K562 (cell line): ENCODE data around the gene ANK2. TPM values are rescaled to one million over a fixed set of nuclear protein-coding genes. Genes with fewer than 3 reads are reported as not detected.

Source experiments
- ATAC-seq: fragments of 200-7000 bp; cut with Tn5 transposase; 3 replicates; pipeline ENCODE4 v1.9.1; 2020; ENCODE audit warnings: moderate library complexity
- BruUV-seq: library from RNA; stranded (reverse); fragments of 400-500 nt; replicated peaks from 2 replicates; lab custom pipeline; 2021; lab: Mats Ljungman, UMichigan
- CTCF ChIA-PET: fragments of 300-600 bp; formaldehyde crosslinking; extraction: SDS; loops from one replicate; lab custom pipeline; 2021; ENCODE audit warnings: low intra/inter-chr PET ratio; lab: Yijun Ruan, JAX
- POLR2A ChIA-PET: fragments of 300-600, 350-650 bp; sonication (Branson Sonifier 250); formaldehyde crosslinking; extraction: SDS; loops from one replicate; lab custom pipeline; 2021; ENCODE audit warnings: antibody characterized with exemption, inconsistent platforms; lab: Yijun Ruan, JAX
- DNase-seq, 4 experiments: peaks; one replicate each; pipeline versions ENCODE4 v3.0.0 to v3.0.0-alpha.2; 2011 to 2018; ENCODE audit warnings: low spot score in 3 of 4, mixed read lengths in 3 of 4; ENCODE audit errors: extremely low read depth in 1 of 4
- FAIRE-seq: peaks from 2 replicates; lab custom pipeline; 2011; peaks lifted over from hg19 to GRCh38; lab: Jason Lieb, UNC
- H2AFZ ChIP-seq: 2 replicates; pipeline ENCODE4 v1.6.0; 2011; ENCODE audit warnings: low read depth, low read length, control low read depth, inconsistent platforms
- H3K27ac ChIP-seq: fragments of 200-600 bp; 3 replicates; pipeline ENCODE4 v1.8.0; 2011; ENCODE audit warnings: low read depth, mild to moderate bottlenecking, control low read depth, inconsistent platforms, low read length, moderate library complexity, mixed read lengths; ENCODE audit errors: extremely low read depth
- H3K27me3 ChIP-seq, 2 experiments: fragments of 300-600 bp in 1 of 2; 2 replicates in 1 of 2; 3 replicates in 1 of 2; pipeline versions ENCODE4 v1.6.0 to v1.8.0; 2011; ENCODE audit warnings: inconsistent platforms in 2 of 2, low read length in 2 of 2, mild to moderate bottlenecking in 1 of 2, mixed read lengths in 1 of 2, moderate library complexity in 1 of 2; ENCODE audit not compliant: control insufficient read depth in 2 of 2, insufficient read depth in 2 of 2
- H3K36me3 ChIP-seq: fragments of 300-600 bp; 3 replicates; pipeline ENCODE4 v1.8.0; 2011; ENCODE audit warnings: mild to moderate bottlenecking, low read length, inconsistent platforms; ENCODE audit not compliant: control insufficient read depth, insufficient read depth
- H3K4me1 ChIP-seq, 2 experiments: fragments of 200-600 bp in 1 of 2; replicated peaks in 1 of 2; 2 replicates in 1 of 2; 3 replicates in 1 of 2; pipeline versions ENCODE4 v1.5.1 to v1.8.0; 2011; ENCODE audit warnings: inconsistent platforms in 2 of 2, low read length in 2 of 2, mild to moderate bottlenecking in 1 of 2, mixed read lengths in 1 of 2, moderate library complexity in 1 of 2; ENCODE audit not compliant: control insufficient read depth in 2 of 2, insufficient read depth in 2 of 2
- H3K4me2 ChIP-seq: 2 replicates; pipeline ENCODE4 v1.6.1; 2011; ENCODE audit warnings: low read length, control low read depth, inconsistent platforms, mixed read lengths; ENCODE audit not compliant: insufficient read depth
- H3K4me3 ChIP-seq: fragments of 200-600 bp; sonication (generic), shearing (Covaris generic); 2 replicates; pipeline ENCODE4 v1.5.1; 2016; ENCODE audit warnings: control low read depth, inconsistent platforms
- H3K79me2 ChIP-seq: fragments of 200-600 bp; 3 replicates; pipeline ENCODE4 v1.8.0; 2011; ENCODE audit warnings: low read length, inconsistent platforms; ENCODE audit not compliant: control insufficient read depth, insufficient read depth
- H3K9ac ChIP-seq, 2 experiments: 2 replicates each; pipeline versions ENCODE4 v1.6.0 to v1.6.1; 2011; ENCODE audit warnings: low read depth in 2 of 2, low read length in 2 of 2, control low read depth in 1 of 2, inconsistent platforms in 1 of 2, mild to moderate bottlenecking in 1 of 2, mixed read lengths in 1 of 2; ENCODE audit not compliant: insufficient read depth in 1 of 2
- H3K9me1 ChIP-seq: one replicate; pipeline ENCODE4 v1.6.0; 2011; ENCODE audit warnings: inconsistent platforms, mild to moderate bottlenecking, low read length, moderate library complexity; ENCODE audit not compliant: control insufficient read depth, insufficient read depth
- H3K9me3 ChIP-seq: replicated peaks from 2 replicates; pipeline ENCODE4 v1.5.1; 2011; ENCODE audit warnings: low read depth, low read length, inconsistent platforms; ENCODE audit not compliant: control insufficient read depth, insufficient read depth
- H4K20me1 ChIP-seq: replicated peaks from 2 replicates; pipeline ENCODE4 v1.6.1; 2011; ENCODE audit warnings: low read length, inconsistent platforms, mixed read lengths; ENCODE audit not compliant: control insufficient read depth, insufficient read depth
- CEBPB ChIP-seq: fragments of 450-650 bp; IDR thresholded peaks from 2 replicates; pipeline ENCODE4 v1.6.1; 2016; ENCODE audit warnings: missing genetic modification characterization, missing compliant biosample characterization
- FIP1L1 ChIP-seq: fragments of 200-400 bp; formaldehyde crosslinking; IDR thresholded peaks from 2 replicates; pipeline ENCODE4 v1.6.1; 2018; ENCODE audit warnings: mild to moderate bottlenecking, low read depth, low read length; ENCODE audit not compliant: poor library complexity, severe bottlenecking
- NFE2L1 ChIP-seq: fragments of 450-650 bp; IDR thresholded peaks from 2 replicates; pipeline ENCODE4 v1.6.1; 2016; ENCODE audit warnings: missing genetic modification characterization, low read depth, mild to moderate bottlenecking, missing compliant biosample characterization, moderate library complexity, borderline replicate concordance
- YBX1 ChIP-seq: fragments of 450-650 bp; IDR thresholded peaks from 2 replicates; pipeline ENCODE4 v1.7.1; 2016; ENCODE audit warnings: mild to moderate bottlenecking
- WGBS: fragments of 100-300 bp; shearing (Covaris generic); methylation state at CpG from one replicate; pipeline ENCODE4 v1.1.6; 2016; ENCODE audit warnings: low coverage, mixed read lengths; ENCODE audit not compliant: insufficient coverage; ENCODE audit errors: missing lambda C conversion rate; 5-methylcytosine and 5-hydroxymethylcytosine counted together
- in situ Hi-C: fragments of 300-500 bp; cut with MboI; formaldehyde crosslinking; loops from 4 replicates; pipeline ENCODE4 v1.15.0; 2018; ENCODE audit warnings: inconsistent platforms, mixed read lengths
- intact Hi-C: fragments of 100-400 bp; cut with micrococcal nuclease; formaldehyde crosslinking; loops from 2 replicates; pipeline ENCODE4 v1.14.2; 2022
- polyA plus RNA-seq, 8 experiments: library from polyadenylated mRNA; depleted of rRNA in 4 of 8; stranded (reverse) in 5 of 8; unstranded in 3 of 8; fragments of >200 nt; fragmentation: Nextera tagmentation in 2 of 8; fragmentation: Illumina TruSeq in 1 of 8; extraction: Ambion mirVana in 2 of 8; extraction: Trizol in 1 of 8; gene quantifications; 2 replicates each; pipeline versions ENCODE4 v1.2.1 to v1.2.3, GENCODE V29; 2011 to 2014; ENCODE audit warnings: inconsistent platforms in 1 of 8, missing spikeins in 1 of 8
- total RNA-seq, 7 experiments: library from RNA; depleted of rRNA in 6 of 7; stranded (reverse); fragments of >200 nt in 6 of 7; fragmentation: Illumina TruSeq in 2 of 7; extraction: Trizol in 2 of 7; gene quantifications; 2 replicates each; pipeline versions ENCODE4 v1.2.1 to v1.2.3, GENCODE V29; 2011 to 2021; ENCODE audit warnings: low replicate concordance in 1 of 7
- TF ChIP-seq, protein P1 (sequence below): IDR thresholded peaks from 2 replicates; pipeline ENCODE4 v1.6.1; 2014; ENCODE audit warnings: antibody characterized with exemption
- TF ChIP-seq, protein P2 (sequence below): sonication (generic); formaldehyde crosslinking; IDR thresholded peaks from 2 replicates; pipeline ENCODE4 v1.8.0; 2022; ENCODE audit warnings: mild to moderate bottlenecking, missing genetic modification reagents

Gene ANK2
- total and polyA plus RNA-seq, 9 of the 15 experiments (the other 6 are each of a cell fraction or from before 2014, with no cell fraction given), result 0.07 to 0.24 TPM; not detected in 7

DNA sequence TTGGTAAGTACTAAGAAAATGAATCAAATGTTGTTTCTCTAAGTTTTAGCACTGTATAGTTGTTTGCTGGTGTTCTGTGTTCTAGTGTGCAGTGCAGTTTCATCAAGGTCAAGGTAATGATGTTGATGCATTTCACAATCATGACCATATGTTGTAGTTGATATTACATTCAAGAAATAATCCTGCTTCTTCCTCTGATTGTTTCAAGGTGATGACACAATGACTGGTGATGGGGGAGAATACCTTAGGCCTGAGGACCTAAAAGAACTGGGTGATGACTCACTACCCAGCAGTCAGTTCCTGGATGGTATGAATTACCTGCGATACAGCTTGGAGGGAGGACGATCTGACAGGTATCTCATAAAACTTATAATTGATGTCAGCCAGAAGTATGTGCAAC is 261.6 kb downstream of the ANK2 start:
- H3K9me1 ChIP-seq, result no peaks in the 10 kb centered on the region
- intact Hi-C loops (no loop called here), in situ Hi-C loops (no loop called here)
- no peak overlapping the region for H3K4me3 ChIP-seq
- H4K20me1 ChIP-seq, result no peaks in the 10 kb centered on the region
- TF ChIP-seq NFE2L1 (tag) (no peak), CEBPB (tag) (0 out of 2 replicates have a peak, but pooled peaks have one; percentile 11)
- 0% methylated on average over 2 of the region's 2 CpGs for WGBS
- ATAC-seq, result no peak
- no peaks in the 10 kb centered on the region for H3K9me3 ChIP-seq
- ChIA-PET CTCF (no interaction called here), POLR2A (no interaction called here)
- H3K27me3 ChIP-seq, result no peaks in the 10 kb centered on the region
- H3K4me1 ChIP-seq, result no peaks in the 10 kb centered on the region
- FAIRE-seq, result no peak
- no peak overlapping the region for H3K9ac ChIP-seq
- no peaks in the 10 kb centered on the region for H3K79me2 ChIP-seq
- H3K4me2 ChIP-seq, result no peak overlapping the region
- H3K36me3 ChIP-seq, result no peaks in the 10 kb centered on the region
- no peak overlapping the region for H3K27ac ChIP-seq
- no TSS peak for BruUV-seq
- no peak overlapping the region for H2AFZ ChIP-seq
- no peak for DNase-seq

DNA sequence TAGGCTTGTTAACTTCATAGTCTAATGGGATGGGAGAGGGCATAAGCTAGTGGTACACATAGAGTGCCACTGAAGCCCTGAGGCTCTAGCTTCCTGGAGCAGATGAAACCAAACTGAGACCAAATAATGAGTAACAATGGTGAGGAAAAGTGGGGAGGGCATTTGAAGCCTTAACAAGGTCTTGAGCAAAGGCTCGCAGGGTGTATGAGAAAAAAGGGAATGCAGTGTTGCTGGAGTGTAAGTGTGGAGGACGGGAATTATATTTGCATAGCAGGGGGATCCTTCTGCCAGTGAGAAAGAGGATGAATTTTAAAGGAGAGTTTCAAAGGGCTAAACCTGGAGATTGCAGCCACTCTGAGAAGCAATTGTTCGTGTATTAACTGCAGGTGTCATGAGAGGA is 263.1 kb downstream of the ANK2 start:
- Histone ChIP-seq H3K36me3 (no peaks in the 10 kb centered on the region), H3K9me3 (no peaks in the 10 kb centered on the region), H3K4me3 (no peak overlapping the region), H3K9ac (no peak overlapping the region), H4K20me1 (no peaks in the 10 kb centered on the region), H3K27me3 (no peaks in the 10 kb centered on the region), H2AFZ (no peak overlapping the region), H3K27ac (no peak overlapping the region), H3K79me2 (no peaks in the 10 kb centered on the region), H3K9me1 (no peaks in the 10 kb centered on the region), H3K4me1 (no peaks in the 10 kb centered on the region), H3K4me2 (no peak overlapping the region)
- intact Hi-C loops (no loop called here), in situ Hi-C loops (no loop called here)
- ATAC-seq, result no peak
- ChIA-PET CTCF (no interaction called here), POLR2A (no interaction called here)
- no peak for DNase-seq
- no TSS peak for BruUV-seq
- no peak for FAIRE-seq
- 6% methylated on average over 3 of the region's 3 CpGs for WGBS
- TF ChIP-seq, protein P1, sequence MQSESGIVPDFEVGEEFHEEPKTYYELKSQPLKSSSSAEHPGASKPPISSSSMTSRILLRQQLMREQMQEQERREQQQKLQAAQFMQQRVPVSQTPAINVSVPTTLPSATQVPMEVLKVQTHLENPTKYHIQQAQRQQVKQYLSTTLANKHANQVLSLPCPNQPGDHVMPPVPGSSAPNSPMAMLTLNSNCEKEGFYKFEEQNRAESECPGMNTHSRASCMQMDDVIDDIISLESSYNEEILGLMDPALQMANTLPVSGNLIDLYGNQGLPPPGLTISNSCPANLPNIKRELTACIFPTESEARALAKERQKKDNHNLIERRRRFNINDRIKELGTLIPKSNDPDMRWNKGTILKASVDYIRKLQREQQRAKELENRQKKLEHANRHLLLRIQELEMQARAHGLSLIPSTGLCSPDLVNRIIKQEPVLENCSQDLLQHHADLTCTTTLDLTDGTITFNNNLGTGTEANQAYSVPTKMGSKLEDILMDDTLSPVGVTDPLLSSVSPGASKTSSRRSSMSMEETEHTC, result no peak
- TF ChIP-seq FIP1L1 (no peak), YBX1 (no peak)
- TF ChIP-seq, protein P2, sequence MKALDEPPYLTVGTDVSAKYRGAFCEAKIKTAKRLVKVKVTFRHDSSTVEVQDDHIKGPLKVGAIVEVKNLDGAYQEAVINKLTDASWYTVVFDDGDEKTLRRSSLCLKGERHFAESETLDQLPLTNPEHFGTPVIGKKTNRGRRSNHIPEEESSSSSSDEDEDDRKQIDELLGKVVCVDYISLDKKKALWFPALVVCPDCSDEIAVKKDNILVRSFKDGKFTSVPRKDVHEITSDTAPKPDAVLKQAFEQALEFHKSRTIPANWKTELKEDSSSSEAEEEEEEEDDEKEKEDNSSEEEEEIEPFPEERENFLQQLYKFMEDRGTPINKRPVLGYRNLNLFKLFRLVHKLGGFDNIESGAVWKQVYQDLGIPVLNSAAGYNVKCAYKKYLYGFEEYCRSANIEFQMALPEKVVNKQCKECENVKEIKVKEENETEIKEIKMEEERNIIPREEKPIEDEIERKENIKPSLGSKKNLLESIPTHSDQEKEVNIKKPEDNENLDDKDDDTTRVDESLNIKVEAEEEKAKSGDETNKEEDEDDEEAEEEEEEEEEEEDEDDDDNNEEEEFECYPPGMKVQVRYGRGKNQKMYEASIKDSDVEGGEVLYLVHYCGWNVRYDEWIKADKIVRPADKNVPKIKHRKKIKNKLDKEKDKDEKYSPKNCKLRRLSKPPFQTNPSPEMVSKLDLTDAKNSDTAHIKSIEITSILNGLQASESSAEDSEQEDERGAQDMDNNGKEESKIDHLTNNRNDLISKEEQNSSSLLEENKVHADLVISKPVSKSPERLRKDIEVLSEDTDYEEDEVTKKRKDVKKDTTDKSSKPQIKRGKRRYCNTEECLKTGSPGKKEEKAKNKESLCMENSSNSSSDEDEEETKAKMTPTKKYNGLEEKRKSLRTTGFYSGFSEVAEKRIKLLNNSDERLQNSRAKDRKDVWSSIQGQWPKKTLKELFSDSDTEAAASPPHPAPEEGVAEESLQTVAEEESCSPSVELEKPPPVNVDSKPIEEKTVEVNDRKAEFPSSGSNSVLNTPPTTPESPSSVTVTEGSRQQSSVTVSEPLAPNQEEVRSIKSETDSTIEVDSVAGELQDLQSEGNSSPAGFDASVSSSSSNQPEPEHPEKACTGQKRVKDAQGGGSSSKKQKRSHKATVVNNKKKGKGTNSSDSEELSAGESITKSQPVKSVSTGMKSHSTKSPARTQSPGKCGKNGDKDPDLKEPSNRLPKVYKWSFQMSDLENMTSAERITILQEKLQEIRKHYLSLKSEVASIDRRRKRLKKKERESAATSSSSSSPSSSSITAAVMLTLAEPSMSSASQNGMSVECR (CRISPR knock-in tag), result no peak
